ENCODE data around the gene NDRG4.

GRCh38 chr16:58464916-58465731, 34.8 kb upstream of the NDRG4 start:
- TF ChIP-seq CTCF (IDR thresholded peaks at IDR 0.05) (peak in 4 of 6 experiments; percentile 4 to 57 (median 40)), POLR2A (IDR thresholded peaks at IDR 0.05) (peak; percentile 8 to 38)
